Activated B cell treated with CpG ODN at 0.5 μM for 24 hours (primary cell): ENCODE measurements around the gene GHR. TPM values are rescaled to one million over a fixed set of nuclear protein-coding genes. Genes with fewer than 3 reads are reported as not detected.

Source experiments
- ATAC-seq: fragments of 200-7000 bp; cut with Tn5 transposase; one replicate; pipeline ENCODE4 v1.10.0; 2021; ENCODE audit warnings: low read depth, mild to moderate bottlenecking, moderate library complexity
- CTCF ChIA-PET: fragments of 350-600 bp; sonication (Branson Sonifier 250); formaldehyde crosslinking; loops from one replicate; lab custom pipeline; 2021; ENCODE audit warnings: antibody characterized with exemption; lab: Charles Lee
- POLR2A ChIA-PET: fragments of 350-600 bp; sonication (Branson Sonifier 250); formaldehyde crosslinking; loops from one replicate; lab custom pipeline; 2021; ENCODE audit warnings: antibody characterized with exemption; lab: Charles Lee
- DNase-seq: peaks from one replicate; pipeline ENCODE4 v3.0.0; 2022
- H3K27ac Mint-ChIP-seq: one replicate; pipeline ENCODE4 v1.8.0; 2020; ENCODE audit warnings: mixed read lengths
- H3K27me3 Mint-ChIP-seq: one replicate; pipeline ENCODE4 v1.8.0; 2021; ENCODE audit warnings: mixed read lengths
- H3K36me3 Mint-ChIP-seq: one replicate; pipeline ENCODE4 v1.8.0; 2021; ENCODE audit warnings: low read depth, mixed read lengths
- H3K4me1 Mint-ChIP-seq: one replicate; pipeline ENCODE4 v1.8.0; 2021; ENCODE audit warnings: mixed read lengths
- H3K4me3 Mint-ChIP-seq: one replicate; pipeline ENCODE4 v1.8.0; 2020; ENCODE audit warnings: mild to moderate bottlenecking, mixed read lengths
- H3K9me3 Mint-ChIP-seq: one replicate; pipeline ENCODE4 v1.8.0; 2020; ENCODE audit warnings: mixed read lengths
- intact Hi-C: fragments of 100-400 bp; cut with micrococcal nuclease; formaldehyde crosslinking; loops from one replicate; pipeline ENCODE4 v1.15.1; 2024
- total RNA-seq: library from RNA; stranded (reverse); gene quantifications from 2 replicates; pipeline ENCODE4 v1.2.3, GENCODE V29; 2022
- TF ChIP-seq, protein P1 (sequence below): fragments of 200-600 bp; IDR thresholded peaks from one replicate; pipeline ENCODE4 v1.8.0; 2022; ENCODE audit warnings: antibody characterized with exemption, mild to moderate bottlenecking

The GHR gene
- total RNA-seq, 1 donor from 2014 or later, result not detected

DNA sequence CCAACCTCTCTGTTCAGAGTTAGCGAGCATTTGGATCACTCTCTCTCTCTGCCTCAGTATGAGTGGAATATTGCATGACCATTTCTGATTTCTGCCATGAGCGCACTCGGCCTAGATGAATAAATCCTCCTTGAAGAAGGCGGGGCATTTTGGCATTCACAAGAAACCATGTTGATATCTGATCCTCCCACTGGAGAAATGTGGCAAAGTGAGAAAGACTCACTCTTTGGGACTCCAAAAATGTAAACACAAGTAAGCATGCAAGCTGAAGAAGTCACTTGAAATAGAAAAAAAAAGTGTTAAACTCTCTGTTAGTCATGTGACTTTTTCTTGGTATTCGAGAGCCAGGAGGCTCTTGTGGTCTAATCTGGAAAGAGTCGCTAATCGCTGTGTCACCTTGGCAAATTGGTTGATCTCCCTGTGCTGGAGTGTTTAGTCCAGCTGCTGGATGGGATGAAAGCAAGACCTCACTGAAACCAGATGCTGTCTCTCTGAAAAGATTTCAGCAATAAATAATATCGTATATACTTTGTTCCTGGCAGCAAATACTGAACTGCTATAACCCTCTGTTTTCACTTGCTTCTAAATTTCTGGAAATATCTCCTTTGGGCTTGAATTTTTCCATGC, 95.5 kb downstream of the GHR start:
- no peaks in the 10 kb centered on the region for H3K27me3 Mint-ChIP-seq
- POLR2A ChIA-PET, result no interaction called here
- H3K36me3 Mint-ChIP-seq, result no peaks in the 10 kb centered on the region
- intact Hi-C loops, result loop anchor here (10.0 kb wide), 1 partner anchor 366 kb away; no protein-coding TSS in a partner anchor
- TF ChIP-seq, protein P1, sequence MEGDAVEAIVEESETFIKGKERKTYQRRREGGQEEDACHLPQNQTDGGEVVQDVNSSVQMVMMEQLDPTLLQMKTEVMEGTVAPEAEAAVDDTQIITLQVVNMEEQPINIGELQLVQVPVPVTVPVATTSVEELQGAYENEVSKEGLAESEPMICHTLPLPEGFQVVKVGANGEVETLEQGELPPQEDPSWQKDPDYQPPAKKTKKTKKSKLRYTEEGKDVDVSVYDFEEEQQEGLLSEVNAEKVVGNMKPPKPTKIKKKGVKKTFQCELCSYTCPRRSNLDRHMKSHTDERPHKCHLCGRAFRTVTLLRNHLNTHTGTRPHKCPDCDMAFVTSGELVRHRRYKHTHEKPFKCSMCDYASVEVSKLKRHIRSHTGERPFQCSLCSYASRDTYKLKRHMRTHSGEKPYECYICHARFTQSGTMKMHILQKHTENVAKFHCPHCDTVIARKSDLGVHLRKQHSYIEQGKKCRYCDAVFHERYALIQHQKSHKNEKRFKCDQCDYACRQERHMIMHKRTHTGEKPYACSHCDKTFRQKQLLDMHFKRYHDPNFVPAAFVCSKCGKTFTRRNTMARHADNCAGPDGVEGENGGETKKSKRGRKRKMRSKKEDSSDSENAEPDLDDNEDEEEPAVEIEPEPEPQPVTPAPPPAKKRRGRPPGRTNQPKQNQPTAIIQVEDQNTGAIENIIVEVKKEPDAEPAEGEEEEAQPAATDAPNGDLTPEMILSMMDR, result no peak
- H3K27ac Mint-ChIP-seq, result no peak overlapping the region
- DNase-seq (no peak), ATAC-seq (no peak)
- H3K4me3 Mint-ChIP-seq, result no peak overlapping the region
- H3K4me1 Mint-ChIP-seq, result no peaks in the 10 kb centered on the region
- CTCF ChIA-PET, result no interaction called here
- H3K9me3 Mint-ChIP-seq, result no peaks in the 10 kb centered on the region

DNA sequence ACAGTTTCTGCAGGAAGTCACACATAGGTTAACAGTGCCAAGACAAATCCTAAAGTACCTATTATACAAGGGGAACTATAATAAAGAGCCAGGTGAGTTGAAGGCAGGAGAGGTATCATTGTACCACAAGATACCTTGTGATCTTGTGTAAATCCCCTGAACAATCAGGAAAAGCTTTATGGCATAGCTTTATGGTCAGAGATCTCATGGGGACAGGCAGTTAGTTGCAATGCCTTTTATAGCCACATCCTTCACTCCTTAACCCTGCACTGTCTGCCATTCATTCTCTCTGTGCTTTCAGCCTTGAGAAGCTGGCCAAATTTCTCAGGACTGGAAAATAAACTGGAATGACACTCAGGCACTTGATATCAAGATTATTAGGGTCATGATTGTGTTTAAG, 97.0 kb downstream of the GHR start:
- no peaks in the 10 kb centered on the region for H3K9me3 Mint-ChIP-seq
- no peak overlapping the region for H3K4me3 Mint-ChIP-seq
- no peak overlapping the region for H3K27ac Mint-ChIP-seq
- DNase-seq (no peak), ATAC-seq (no peak)
- no peaks in the 10 kb centered on the region for H3K4me1 Mint-ChIP-seq
- intact Hi-C loops, result no loop called here
- no peaks in the 10 kb centered on the region for H3K36me3 Mint-ChIP-seq
- ChIA-PET POLR2A (no interaction called here), CTCF (no interaction called here)
- TF ChIP-seq, protein P1, result no peak
- H3K27me3 Mint-ChIP-seq, result no peaks in the 10 kb centered on the region

DNA sequence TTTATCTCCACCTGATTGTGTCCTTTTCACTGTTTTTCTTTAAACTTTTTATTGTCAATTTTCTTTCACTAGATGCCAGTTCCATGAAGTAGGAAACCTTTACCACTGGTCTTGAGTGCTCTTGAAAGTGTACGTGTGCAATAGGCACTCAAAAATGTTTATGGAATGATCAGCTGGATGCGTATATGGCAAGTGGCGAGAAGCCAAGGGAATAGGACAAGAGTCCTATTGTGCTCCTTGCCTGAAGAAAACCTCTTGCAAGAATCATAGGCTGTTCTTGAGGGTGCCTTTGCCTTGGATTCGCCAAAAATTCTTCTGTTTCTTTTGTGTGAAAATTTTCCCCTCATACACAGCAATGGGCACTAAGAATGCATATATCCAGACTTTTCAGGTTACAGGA, 97.7 kb downstream of the GHR start:
- no peak for DNase-seq
- TF ChIP-seq, protein P1, result no peak
- Mint-ChIP-seq H3K4me3 (no peak overlapping the region), H3K9me3 (no peaks in the 10 kb centered on the region), H3K36me3 (no peaks in the 10 kb centered on the region), H3K27ac (no peak overlapping the region), H3K27me3 (no peaks in the 10 kb centered on the region), H3K4me1 (no peaks in the 10 kb centered on the region)
- intact Hi-C loops, result no loop called here
- ChIA-PET POLR2A (no interaction called here), CTCF (no interaction called here)
- ATAC-seq, result no peak

DNA sequence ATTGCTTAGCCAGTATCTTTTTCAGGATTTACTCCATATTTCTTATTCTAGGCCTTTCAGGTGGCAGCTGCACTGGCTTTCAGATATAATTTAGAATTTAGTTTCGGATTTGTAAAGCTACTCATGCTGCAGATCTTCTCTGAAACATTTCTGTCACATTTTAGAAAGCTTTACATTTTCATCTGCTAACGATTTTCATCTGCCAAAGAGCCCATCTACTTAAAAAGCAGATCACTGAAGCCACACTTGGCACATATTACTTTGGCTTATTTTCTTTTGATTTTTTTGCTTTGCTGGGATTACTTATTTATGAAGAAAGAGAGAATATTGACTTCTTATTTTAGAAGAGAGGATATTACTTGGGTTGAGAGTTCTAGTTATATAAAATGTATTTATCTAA, 98.2 kb downstream of the GHR start:
- intact Hi-C loops, result no loop called here
- H3K27me3 Mint-ChIP-seq, result no peaks in the 10 kb centered on the region
- ChIA-PET POLR2A (no interaction called here), CTCF (no interaction called here)
- DNase-seq, result no peak
- ATAC-seq, result no peak
- H3K4me1 Mint-ChIP-seq, result no peaks in the 10 kb centered on the region
- no peaks in the 10 kb centered on the region for H3K36me3 Mint-ChIP-seq
- TF ChIP-seq, protein P1, result no peak
- H3K4me3 Mint-ChIP-seq, result no peak overlapping the region
- H3K9me3 Mint-ChIP-seq, result no peaks in the 10 kb centered on the region
- no peak overlapping the region for H3K27ac Mint-ChIP-seq

DNA sequence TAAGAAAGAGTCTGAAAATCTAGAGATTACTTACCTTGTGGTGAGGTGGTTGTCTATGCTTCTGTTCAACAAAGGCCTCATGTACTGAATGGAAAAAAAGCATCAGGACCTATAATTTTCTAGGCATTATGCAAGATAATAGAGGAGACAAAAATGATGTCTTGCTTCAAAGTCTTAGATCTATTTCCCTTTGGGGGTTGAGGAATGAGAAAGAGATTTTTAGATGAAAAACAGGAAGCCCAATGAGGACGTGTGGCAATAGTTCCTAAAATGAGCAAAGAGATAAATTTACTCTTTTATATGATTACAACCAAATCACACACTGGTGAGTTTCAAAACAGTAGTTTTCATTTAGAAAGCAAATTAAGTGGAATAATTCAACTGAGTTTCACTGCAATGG, 99.5 kb downstream of the GHR start:
- H3K27ac Mint-ChIP-seq, result no peak overlapping the region
- H3K36me3 Mint-ChIP-seq, result no peaks in the 10 kb centered on the region
- no peak for ATAC-seq

More for the DNA sequence above, 99.5 kb downstream of the GHR start:
- no peaks in the 10 kb centered on the region for H3K27me3 Mint-ChIP-seq
- H3K4me1 Mint-ChIP-seq, result no peaks in the 10 kb centered on the region
- peaks cover 4% of the 10 kb centered on the region for H3K9me3 Mint-ChIP-seq
- CTCF ChIA-PET, result no interaction called here
- no peak overlapping the region for H3K4me3 Mint-ChIP-seq
- no peak for DNase-seq
- intact Hi-C loops, result no loop called here
- TF ChIP-seq, protein P1, result no peak
- POLR2A ChIA-PET, result no interaction called here
